GM12872 (cell line): ENCODE results near the gene SLC25A21.

Experiments
- TF ChIP-seq, protein P1 (sequence below): IDR thresholded peaks from 3 replicates; pipeline ENCODE4 v1.5.1; 2011; ENCODE audit warnings: low read depth, mild to moderate bottlenecking, low read length, moderate library complexity; ENCODE audit not compliant: insufficient read depth

Gene SLC25A21

DNA sequence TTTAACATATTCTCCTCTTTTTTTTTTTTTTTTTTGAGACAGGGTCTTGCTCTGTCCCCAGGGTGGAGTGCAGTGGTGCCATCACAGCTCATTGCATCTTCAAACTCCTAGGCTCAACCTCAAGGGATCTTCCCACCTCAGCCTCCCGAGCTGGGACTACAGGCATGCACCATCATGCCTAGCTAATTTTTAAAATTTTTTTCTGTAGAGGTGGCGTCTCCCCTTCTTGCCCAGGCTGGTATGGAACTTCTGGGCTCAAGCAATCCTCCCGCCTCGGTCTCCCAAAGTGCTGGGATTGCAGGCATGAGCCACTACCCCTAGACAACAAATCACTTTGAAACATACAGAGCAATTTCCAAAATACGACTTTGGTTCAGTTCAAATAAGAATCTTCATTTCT lies 355.9 kb downstream of the SLC25A21 start:
- TF ChIP-seq, protein P1, sequence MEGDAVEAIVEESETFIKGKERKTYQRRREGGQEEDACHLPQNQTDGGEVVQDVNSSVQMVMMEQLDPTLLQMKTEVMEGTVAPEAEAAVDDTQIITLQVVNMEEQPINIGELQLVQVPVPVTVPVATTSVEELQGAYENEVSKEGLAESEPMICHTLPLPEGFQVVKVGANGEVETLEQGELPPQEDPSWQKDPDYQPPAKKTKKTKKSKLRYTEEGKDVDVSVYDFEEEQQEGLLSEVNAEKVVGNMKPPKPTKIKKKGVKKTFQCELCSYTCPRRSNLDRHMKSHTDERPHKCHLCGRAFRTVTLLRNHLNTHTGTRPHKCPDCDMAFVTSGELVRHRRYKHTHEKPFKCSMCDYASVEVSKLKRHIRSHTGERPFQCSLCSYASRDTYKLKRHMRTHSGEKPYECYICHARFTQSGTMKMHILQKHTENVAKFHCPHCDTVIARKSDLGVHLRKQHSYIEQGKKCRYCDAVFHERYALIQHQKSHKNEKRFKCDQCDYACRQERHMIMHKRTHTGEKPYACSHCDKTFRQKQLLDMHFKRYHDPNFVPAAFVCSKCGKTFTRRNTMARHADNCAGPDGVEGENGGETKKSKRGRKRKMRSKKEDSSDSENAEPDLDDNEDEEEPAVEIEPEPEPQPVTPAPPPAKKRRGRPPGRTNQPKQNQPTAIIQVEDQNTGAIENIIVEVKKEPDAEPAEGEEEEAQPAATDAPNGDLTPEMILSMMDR, result no peak

- TF ChIP-seq, protein P1, result no peak
Observed at GRCh38 chr14:36810209-36810608, 362.2 kb downstream of the SLC25A21 start.

- TF ChIP-seq, protein P1, result no peak
Observed at GRCh38 chr14:36807727-36808126, 364.7 kb downstream of the SLC25A21 start.

DNA sequence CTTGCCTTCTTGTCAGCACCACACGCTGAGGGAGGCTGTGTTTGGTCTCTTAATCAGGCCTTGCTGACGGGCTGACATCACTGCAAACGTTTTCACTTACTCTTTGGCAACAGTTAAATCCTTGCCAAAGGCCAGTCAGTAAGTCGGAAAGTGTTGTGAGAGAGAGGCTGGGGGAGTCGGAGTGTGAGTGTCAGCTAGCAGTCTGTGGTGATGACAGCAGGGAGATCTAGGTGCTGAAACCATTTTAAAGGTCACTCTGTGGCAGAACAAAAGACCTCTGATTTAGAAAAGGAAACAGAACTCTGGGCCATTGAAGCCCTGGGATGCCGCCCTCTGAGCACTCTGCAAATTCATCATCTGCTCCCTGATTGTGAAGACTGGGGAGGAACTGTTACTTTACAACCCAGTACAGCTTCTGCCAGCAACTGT lies 367.3 kb downstream of the SLC25A21 start:
- TF ChIP-seq, protein P1, result no peak

DNA sequence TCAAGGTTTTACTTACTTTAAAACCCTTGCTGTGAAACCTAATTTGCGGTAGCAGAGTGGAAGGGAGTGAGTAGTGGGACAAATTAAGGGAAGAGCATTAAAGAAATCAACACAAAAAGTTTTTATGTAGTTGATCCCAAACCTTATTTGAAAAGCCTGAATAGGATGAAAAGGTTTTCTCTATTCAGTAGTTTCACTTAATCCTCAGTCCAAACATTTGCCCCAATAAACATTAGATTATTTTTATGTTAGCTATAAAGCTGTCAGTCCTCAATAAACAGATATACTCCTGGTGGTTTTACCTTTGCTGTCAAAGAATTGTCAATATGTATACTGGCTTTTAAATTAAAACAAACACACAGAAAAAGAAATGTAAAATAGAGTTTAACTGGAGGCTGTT lies 374.8 kb downstream of the SLC25A21 start:
- TF ChIP-seq, protein P1, result no peak

DNA sequence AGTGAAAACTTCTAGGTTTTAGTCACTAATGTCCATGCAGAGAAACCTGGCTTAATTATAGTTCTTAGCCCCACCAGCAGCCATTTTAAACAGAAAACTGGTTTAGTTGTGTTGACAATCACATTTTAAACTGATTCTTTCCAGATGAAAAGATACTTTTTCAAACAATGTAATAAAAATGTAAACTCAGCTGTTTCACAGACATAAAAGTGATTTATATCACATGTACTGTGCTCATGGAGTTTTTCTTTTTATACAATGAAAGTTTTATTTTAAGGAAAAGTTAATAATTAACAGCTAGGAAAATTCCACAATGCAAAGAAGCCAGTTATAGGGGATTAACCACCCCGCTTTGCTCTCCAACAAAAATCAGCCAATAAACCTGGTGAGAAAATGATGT lies 381.0 kb downstream of the SLC25A21 start:
- TF ChIP-seq, protein P1, result no peak

GRCh38 chr14:36785511-36785910 lies 386.9 kb downstream of the SLC25A21 start:
- TF ChIP-seq, protein P1, result no peak

GRCh38 chr14:36784541-36784940 lies 387.9 kb downstream of the SLC25A21 start:
- TF ChIP-seq, protein P1, result no peak
